ENCODE measurements around the gene C17orf107. TPM values are rescaled to one million over a fixed set of nuclear protein-coding genes. Genes with fewer than 3 reads are reported as not detected.

Gene C17orf107
- total RNA-seq: 3.8 and 5.4 TPM in 2 replicates

GRCh38 chr17:4899341-4900230 is at the start of gene C17orf107:
C17orf107 (plus strand) TSS chr17:4899536; CDS start chr17:4899763, 227 bp downstream.

GRCh38 chr17:4903051-4903818 is 3.9 kb downstream of the C17orf107 start, which contains the start of gene CHRNE:
CHRNE (minus strand) TSS chr17:4903098; CDS start chr17:4903063, 35 bp downstream.

GRCh38 chr17:4931963-4932362 is 32.6 kb downstream of the C17orf107 start, which contains the start of gene GP1BA:
GP1BA (plus strand) TSS chr17:4932277; CDS start chr17:4932605, 328 bp downstream.

GRCh38 chr17:4939796-4940554 is 40.6 kb downstream of the C17orf107 start, which contains the start of the genes RNF167 and SLC25A11:
RNF167 (plus strand) TSS chr17:4940268; CDS start chr17:4940910, 642 bp downstream.
SLC25A11 (minus strand) TSS chr17:4940046; CDS start chr17:4939910, 136 bp downstream.

GRCh38 chr17:4948166-4948930 is 49.0 kb downstream of the C17orf107 start, which contains the start of gene PFN1:
PFN1 (minus strand) TSS chr17:4948530; CDS start chr17:4948394, 136 bp downstream.

GRCh38 chr17:4950746-4951204 is 51.4 kb downstream of the C17orf107 start, which contains the start of gene ENO3:
ENO3 (plus strand) TSS chr17:4951119; CDS start chr17:4951830, 711 bp downstream.

Other genes with a start within 250 kb of the C17orf107 start
- 17.4 and 45.6 TPM in 2 replicates for gene PELP1, start 195.4 kb upstream of the C17orf107 start, total RNA-seq
- gene ARRB2, start 188.9 kb upstream of the C17orf107 start, total RNA-seq: 5.5 and 7.2 TPM in 2 replicates
- 15.4 and 27.8 TPM in 2 replicates for gene MED11, start 168.1 kb upstream of the C17orf107 start, total RNA-seq
- gene ZMYND15, start 159.7 kb upstream of the C17orf107 start, total RNA-seq: not detected in 2 replicates
- 0.68 and 3.3 TPM in 2 replicates for gene CXCL16, start 159.6 kb upstream of the C17orf107 start, total RNA-seq
- gene TM4SF5, start 127.7 kb upstream of the C17orf107 start, total RNA-seq: not detected in 2 replicates
- gene VMO1, start 113.2 kb upstream of the C17orf107 start, total RNA-seq: 0.17 and 0.58 TPM in 2 replicates
- not detected in 2 replicates for gene GLTPD2, start 110.6 kb upstream of the C17orf107 start, total RNA-seq
- 114 and 165 TPM in 2 replicates for gene PSMB6, start 103.4 kb upstream of the C17orf107 start, total RNA-seq
- gene PLD2, start 92.4 kb upstream of the C17orf107 start, total RNA-seq: 19.1 and 26.8 TPM in 2 replicates
- 20.4 and 29.9 TPM in 2 replicates for gene MINK1, start 66.2 kb upstream of the C17orf107 start, total RNA-seq
- 0.51 TPM in 1 of 2 replicates, not detected in the other for gene CHRNE, start 3.6 kb downstream of the C17orf107 start, total RNA-seq
- not detected in 2 replicates for gene GP1BA, start 32.7 kb downstream of the C17orf107 start, total RNA-seq
- 31.3 and 50.4 TPM in 2 replicates for gene SLC25A11, start 40.5 kb downstream of the C17orf107 start, total RNA-seq
- 55.7 and 65.9 TPM in 2 replicates for gene RNF167, start 40.7 kb downstream of the C17orf107 start, total RNA-seq
- gene PFN1, start 49.0 kb downstream of the C17orf107 start, total RNA-seq: 692 and 1,126 TPM in 2 replicates
- 1.6 and 10.7 TPM in 2 replicates for gene ENO3, start 51.6 kb downstream of the C17orf107 start, total RNA-seq
- gene SPAG7, start 68.3 kb downstream of the C17orf107 start, total RNA-seq: 55.8 and 67.8 TPM in 2 replicates
- 19.3 and 28.2 TPM in 2 replicates for gene CAMTA2, start 88.1 kb downstream of the C17orf107 start, total RNA-seq
- 0.47 and 1.6 TPM in 2 replicates for gene INCA1, start 98.0 kb downstream of the C17orf107 start, total RNA-seq
- gene KIF1C, start 98.4 kb downstream of the C17orf107 start, total RNA-seq: 36.3 and 55.4 TPM in 2 replicates
- not detected in 2 replicates for gene SLC52A1, start 135.9 kb downstream of the C17orf107 start, total RNA-seq
- 1.4 and 1.8 TPM in 2 replicates for gene ZFP3, start 178.9 kb downstream of the C17orf107 start, total RNA-seq
- gene ZNF232, start 212.3 kb downstream of the C17orf107 start, total RNA-seq: 2.5 and 4.4 TPM in 2 replicates
- not detected in 2 replicates for gene USP6, start 216.5 kb downstream of the C17orf107 start, total RNA-seq

All from pericardium fibroblast (primary cell).